ENCODE measurements around the gene MAD1L1.

The MAD1L1 gene

DNA sequence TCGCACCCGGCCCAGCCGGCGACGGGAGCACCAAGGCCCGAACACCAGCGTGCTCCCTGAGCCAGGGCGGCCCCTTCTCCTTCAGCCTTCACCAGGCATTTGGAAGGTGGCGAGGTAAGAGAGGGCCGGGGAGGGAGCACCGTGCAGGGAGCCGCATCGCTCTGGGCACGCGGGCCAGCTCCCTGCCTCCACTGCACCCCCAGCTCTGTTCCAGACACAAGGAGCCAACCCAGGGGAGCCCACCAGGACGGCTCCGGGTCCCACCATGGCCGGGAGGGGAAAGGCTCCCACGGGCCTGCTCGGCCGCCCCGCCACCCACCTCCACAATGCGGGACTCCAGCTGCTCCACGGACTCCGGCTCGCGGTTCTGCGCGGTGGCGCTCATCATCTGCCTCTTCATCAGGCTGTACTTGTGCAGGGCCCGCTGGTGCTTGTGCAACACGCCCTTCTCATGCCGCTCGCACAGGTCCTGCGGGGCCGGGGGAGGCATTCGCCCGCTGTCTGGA, 24.4 kb upstream of the MAD1L1 start:
- Mint-ChIP-seq H3K27ac (no peak overlapping the region), H3K4me1 (peaks cover 8% of the 10 kb centered on the region), H3K27me3 (ENCODE audit: low read depth, poor library complexity) (no peaks in the 10 kb centered on the region), H3K4me3 (no peak overlapping the region), H3K9me3 (no peaks in the 10 kb centered on the region), H3K36me3 (ENCODE audit: low read depth) (peaks cover 10% of the 10 kb centered on the region)
- DNase-seq: no peak
- no peak for TF ChIP-seq CTCF (IDR thresholded peaks at IDR 0.05)

DNA sequence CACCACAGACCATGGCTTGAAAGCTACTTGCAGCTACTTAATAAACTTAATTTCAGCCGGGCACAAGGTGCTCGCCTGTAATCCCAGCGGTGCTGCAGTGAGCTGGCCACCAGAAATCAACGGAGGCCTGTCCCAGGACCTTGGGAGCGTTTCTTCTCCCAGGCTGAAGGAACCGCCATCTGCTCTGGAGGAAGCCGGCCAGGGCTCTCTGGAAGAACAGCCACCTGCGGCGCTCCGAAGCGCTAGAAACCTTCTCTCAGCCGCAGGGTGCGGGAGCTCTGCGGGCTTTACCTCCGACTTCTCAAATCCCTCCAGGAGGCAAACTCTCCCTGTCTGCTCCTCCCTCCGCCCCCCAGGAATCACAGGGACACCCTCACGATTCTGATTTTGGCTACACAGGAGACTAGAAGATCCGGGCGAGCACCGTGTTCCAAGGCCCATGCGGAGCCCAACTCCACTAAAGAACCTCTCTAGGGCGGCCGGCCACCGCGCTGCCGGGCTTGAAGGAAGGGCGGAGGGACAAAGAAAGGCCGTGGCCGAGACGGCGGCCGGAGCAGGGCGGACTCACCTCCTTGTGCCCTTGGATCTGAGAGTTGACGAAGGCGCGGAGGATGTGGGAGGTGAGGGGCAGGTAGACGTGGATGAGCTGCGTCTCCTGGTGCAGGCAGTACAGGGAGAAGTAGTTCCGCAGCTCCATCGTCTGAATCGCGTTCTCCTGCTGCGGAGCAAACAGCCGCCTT, 23.7 kb upstream of the MAD1L1 start:
- Mint-ChIP-seq H3K9me3 (no peaks in the 10 kb centered on the region), H3K36me3 (ENCODE audit: low read depth) (peaks cover 5% of the 10 kb centered on the region), H3K27ac (peak overlapping the region; percentile 85), H3K4me1 (peaks cover 2% of the 10 kb centered on the region), H3K4me3 (no peak overlapping the region), H3K27me3 (ENCODE audit: low read depth, poor library complexity) (no peaks in the 10 kb centered on the region)
- TF ChIP-seq CTCF (IDR thresholded peaks at IDR 0.05): no peak
- no peak for DNase-seq

GRCh38 chr7:2255145-2256139, 22.7 kb upstream of the MAD1L1 start:
- TF ChIP-seq CTCF (IDR thresholded peaks at IDR 0.05): no peak
- no peak overlapping the region for H3K4me3 Mint-ChIP-seq
- H3K27me3 Mint-ChIP-seq (ENCODE audit: low read depth, poor library complexity): no peaks in the 10 kb centered on the region
- H3K9me3 Mint-ChIP-seq: no peaks in the 10 kb centered on the region
- no peak for DNase-seq
- no peaks in the 10 kb centered on the region for H3K4me1 Mint-ChIP-seq
- H3K27ac Mint-ChIP-seq: no peak overlapping the region
- peaks cover 10% of the 10 kb centered on the region for H3K36me3 Mint-ChIP-seq (ENCODE audit: low read depth)

DNA sequence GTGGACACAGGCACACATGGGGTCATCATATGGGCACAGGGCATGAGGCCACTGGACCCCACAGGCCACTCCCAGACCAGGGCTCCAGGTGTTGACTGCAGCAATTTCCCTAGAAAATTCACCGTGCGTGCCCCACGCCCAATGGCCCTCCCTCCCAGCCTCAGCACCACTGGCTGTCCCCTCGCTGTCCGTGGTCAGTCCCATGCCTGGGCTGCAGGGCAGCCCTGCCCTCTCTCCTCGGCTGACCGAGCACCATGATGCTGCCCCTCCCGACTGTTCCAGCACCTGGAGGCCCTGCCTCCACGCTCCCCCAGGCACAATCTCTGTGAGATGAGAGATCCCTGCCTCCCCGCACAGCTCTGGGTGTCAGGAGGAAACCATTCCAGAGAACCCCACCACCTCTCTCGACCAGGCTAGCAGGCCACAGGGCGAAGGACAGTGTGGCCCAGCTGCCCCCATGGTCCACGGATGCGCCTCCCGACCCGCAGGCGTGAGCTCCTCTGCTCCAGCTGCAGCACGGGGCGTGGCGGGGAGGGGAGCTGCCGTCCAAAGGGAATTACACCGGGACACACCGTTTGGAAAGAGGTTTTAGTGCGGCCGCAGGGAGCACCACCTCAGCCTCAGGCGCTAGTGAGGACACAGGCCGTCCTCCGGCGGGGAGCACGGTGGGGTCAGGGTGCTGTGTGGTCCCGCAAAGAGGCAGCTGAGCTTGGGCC, 21.8 kb upstream of the MAD1L1 start:
- Mint-ChIP-seq H3K27ac (peak overlapping the region; percentile 68), H3K27me3 (ENCODE audit: low read depth, poor library complexity) (no peaks in the 10 kb centered on the region), H3K4me3 (no peak overlapping the region), H3K9me3 (no peaks in the 10 kb centered on the region), H3K36me3 (ENCODE audit: low read depth) (peaks cover 5% of the 10 kb centered on the region), H3K4me1 (no peaks in the 10 kb centered on the region)
- DNase-seq: no peak
- TF ChIP-seq CTCF (IDR thresholded peaks at IDR 0.05): no peak

DNA sequence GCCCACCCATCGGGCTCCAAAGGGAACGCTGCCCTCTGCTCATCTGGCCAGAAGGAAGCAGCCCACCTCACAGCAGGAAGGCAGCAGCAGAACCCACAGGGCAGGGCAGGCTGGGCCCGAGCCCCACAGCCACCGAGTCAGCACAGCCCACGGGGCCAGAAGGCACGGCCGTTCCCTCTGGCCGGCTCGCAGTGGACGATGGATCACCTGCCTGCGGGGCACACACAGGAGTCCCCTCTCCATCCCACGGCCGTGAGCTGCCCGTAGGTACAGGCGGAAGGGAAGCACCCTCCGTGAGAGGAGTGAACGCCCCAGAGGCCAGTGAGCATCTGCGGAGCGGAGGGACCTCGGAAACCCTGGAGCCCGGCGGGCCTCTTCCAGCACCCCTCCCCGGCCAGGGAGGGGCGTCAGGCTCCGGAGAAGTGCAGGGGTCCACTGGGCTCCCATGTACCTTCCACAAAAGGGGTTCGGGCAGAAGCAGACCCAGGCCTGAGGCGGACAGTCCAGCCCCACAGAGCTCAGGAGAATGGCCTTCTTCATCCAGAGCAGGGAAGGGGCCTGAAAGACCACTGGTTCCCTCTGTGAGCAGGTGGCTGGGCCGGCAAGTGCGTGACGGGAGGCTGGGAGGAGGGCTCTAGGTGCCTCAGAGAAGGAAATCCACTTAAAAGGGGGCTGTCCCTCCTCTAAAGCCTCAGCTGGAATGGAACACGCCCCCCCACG, 20.9 kb upstream of the MAD1L1 start:
- Mint-ChIP-seq H3K36me3 (ENCODE audit: low read depth) (peaks cover 4% of the 10 kb centered on the region), H3K27ac (no peak overlapping the region), H3K4me1 (peaks cover 5% of the 10 kb centered on the region), H3K4me3 (no peak overlapping the region), H3K27me3 (ENCODE audit: low read depth, poor library complexity) (no peaks in the 10 kb centered on the region), H3K9me3 (no peaks in the 10 kb centered on the region)
- no peak for DNase-seq
- TF ChIP-seq CTCF (IDR thresholded peaks at IDR 0.05): no peak

All from nephron progenitor cell (in vitro differentiated cells).